Pancreas (tissue), 10 donors: ENCODE measurements around the gene HINT2. TPM values are rescaled to one million over a fixed set of nuclear protein-coding genes. Genes with fewer than 3 reads are reported as not detected.

Experiments used
- ATAC-seq, 4 donors: fragments of 200-7000 bp; cut with Tn5 transposase; one replicate each; pipeline versions ENCODE4 v1.8.0 to v1.9.1; 2020; ENCODE audit warnings: mild to moderate bottlenecking in 4 of 4, moderate library complexity in 4 of 4
- DNase-seq, 6 donors: peaks; one replicate each; pipeline ENCODE4 v3.0.0-alpha.2; 2020
- FAIRE-seq: peaks from 2 replicates; lab custom pipeline; 2012; peaks lifted over from hg19 to GRCh38; lab: Jason Lieb, UNC
- H3K27ac ChIP-seq, 4 donors: fragments of 200-600 bp; sonication (generic); 1 replicate in 3 of 4; 2 replicates in 1 of 4; pipeline versions ENCODE4 v1.5.0 to v1.8.0; 2020
- H3K27me3 ChIP-seq, 4 donors: fragments of 200-600 bp; one replicate each; pipeline ENCODE4 v1.8.0; 2021
- H3K36me3 ChIP-seq, 3 donors: fragments of 200-600 bp; sonication (generic) in 1 of 3; one replicate each; pipeline versions ENCODE4 v1.5.0 to v1.8.0; 2020 to 2021
- H3K4me1 ChIP-seq, 3 donors: fragments of 200-600 bp; one replicate each; pipeline ENCODE4 v1.8.0; 2021
- H3K4me3 ChIP-seq, 4 donors: fragments of 200-600 bp; sonication (generic) in 2 of 4; one replicate each; pipeline versions ENCODE4 v1.5.0 to v1.8.0; 2020 to 2021
- H3K9me3 ChIP-seq, 4 donors: fragments of 200-600 bp; one replicate each; pipeline ENCODE4 v1.8.0; 2021
- CTCF ChIP-seq, 4 donors: fragments of 200-600 bp; sonication (generic) in 3 of 4; IDR thresholded peaks; one replicate each; pipeline versions ENCODE4 v1.5.0 to v1.8.0; 2021; ENCODE audit warnings: antibody characterized with exemption in 4 of 4
- WGBS, 2 donors: extraction: QIAGEN DNeasy Blood & Tissue Kit; methylation state at CpG; one replicate each; pipeline ENCODE4 v1.1.7; 2013; 5-methylcytosine and 5-hydroxymethylcytosine counted together
- intact Hi-C, 3 donors: fragments of 100-400 bp; cut with DNase I; formaldehyde crosslinking; loops; one replicate each; pipeline versions ENCODE4 v1.11.1 to v1.14.2; 2022
- polyA plus RNA-seq, 2 donors: library from polyadenylated mRNA; stranded (reverse); fragments of 200-250 nt; gene quantifications; one replicate each; pipeline ENCODE4 v1.2.3, GENCODE V29; 2013
- total RNA-seq, 6 donors: library from RNA; stranded (reverse); fragmentation: NEBNext Ultra II Directional in 4 of 6; extraction: Animal tissue kit (Norgen Biotek cat#: 25700) in 4 of 6; gene quantifications; one replicate each; pipeline versions ENCODE4 v1.2.1 to v1.2.4, GENCODE V29; 2021 to 2023
- donor health status: healthy with polysubstance abuse.
- donor health status: DM: no; HTN: no; CAD: no; lungs with moderate emphysema.
- donor health status: DM: no; HTN: no; CAD: no.
- donor health status: control.
- donor health status: control.
- donor health status: Bipolar disorder and iron deficiency.
- donor health status: DM: yes; HTN: yes; CAD: no.
- donor health status: DM: no; HTN: no; CAD: no.
- donor health status: DM: no; HTN: no; CAD: no.
- donor health status: DM: yes; HTN: yes; CAD: no.

HINT2 gene
- total and polyA plus RNA-seq, 8 donors, result 20.6 to 64.2 (median 34.0) TPM

DNA sequence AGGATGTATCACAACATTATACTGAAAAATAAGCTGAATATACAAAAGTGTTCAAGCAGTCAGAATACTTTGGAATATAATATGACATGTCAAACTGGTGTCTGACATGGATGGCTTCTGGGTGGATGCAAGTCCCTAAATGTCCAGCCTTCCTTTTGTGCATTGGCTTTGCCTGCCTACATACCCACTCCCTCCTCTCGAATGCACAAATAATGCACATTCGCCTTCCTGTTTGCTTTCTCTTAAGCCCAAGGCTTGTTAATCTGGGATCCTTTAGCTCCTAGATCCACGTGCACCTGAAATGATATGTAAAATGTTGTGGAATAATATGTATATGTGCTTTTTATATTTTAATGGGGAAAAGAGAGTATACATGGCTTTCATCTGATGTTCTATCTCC is 36.3 kb downstream of the HINT2 start:
- 90 to 93% methylated on average over 3 of the region's 3 CpGs for WGBS, 2 donors

GRCh38 chr9:35776018-35776417 is 38.8 kb downstream of the HINT2 start:
- 78 to 91% methylated on average over 4 of the region's 4 CpGs for WGBS, 2 donors
- no peak for TF ChIP-seq CTCF (IDR thresholded peaks at IDR 0.05)
- no peaks in the 10 kb centered on the region for H3K27me3 ChIP-seq
- intact Hi-C loops, result no loop called here
- H3K9me3 ChIP-seq, result no peaks in the 10 kb centered on the region
- no peaks in the 10 kb centered on the region for H3K36me3 ChIP-seq
- H3K4me3 ChIP-seq, result no peak overlapping the region
- peaks cover 6 to 16% (median 13%) of the 10 kb centered on the region in 3 donors for H3K4me1 ChIP-seq
- FAIRE-seq (no peak), DNase-seq (no peak), ATAC-seq (no peak)
- no peak overlapping the region for H3K27ac ChIP-seq

More for the DNA sequence above, 36.3 kb downstream of the HINT2 start:
- H3K27ac ChIP-seq, result no peak overlapping the region
- no peaks in the 10 kb centered on the region for H3K4me1 ChIP-seq
- FAIRE-seq (no peak), DNase-seq (no peak), ATAC-seq (no peak)
- no peaks in the 10 kb centered on the region for H3K27me3 ChIP-seq
- TF ChIP-seq CTCF (IDR thresholded peaks at IDR 0.05), result no peak
- H3K9me3 ChIP-seq, result no peaks in the 10 kb centered on the region
- H3K36me3 ChIP-seq, result no peaks in the 10 kb centered on the region
- intact Hi-C loops, result no loop called here
- H3K4me3 ChIP-seq, result no peak overlapping the region

GRCh38 chr9:35774907-35775635 is 39.8 kb downstream of the HINT2 start:
- Histone ChIP-seq H3K4me1 (peaks cover 12 to 25% (median 19%) of the 10 kb centered on the region in 3 donors), H3K27me3 (no peaks in the 10 kb centered on the region), H3K27ac (no peak overlapping the region), H3K36me3 (no peaks in the 10 kb centered on the region), H3K9me3 (no peaks in the 10 kb centered on the region), H3K4me3 (no peak overlapping the region)
- WGBS, 2 donors, result 81 to 84% methylated on average over 7 of the region's 7 CpGs
- intact Hi-C loops, result no loop called here
- TF ChIP-seq CTCF (IDR thresholded peaks at IDR 0.05), result no peak
- ATAC-seq, result peak in 1 of 4 donors; percentile 5
- no peak for FAIRE-seq
- no peak for DNase-seq

DNA sequence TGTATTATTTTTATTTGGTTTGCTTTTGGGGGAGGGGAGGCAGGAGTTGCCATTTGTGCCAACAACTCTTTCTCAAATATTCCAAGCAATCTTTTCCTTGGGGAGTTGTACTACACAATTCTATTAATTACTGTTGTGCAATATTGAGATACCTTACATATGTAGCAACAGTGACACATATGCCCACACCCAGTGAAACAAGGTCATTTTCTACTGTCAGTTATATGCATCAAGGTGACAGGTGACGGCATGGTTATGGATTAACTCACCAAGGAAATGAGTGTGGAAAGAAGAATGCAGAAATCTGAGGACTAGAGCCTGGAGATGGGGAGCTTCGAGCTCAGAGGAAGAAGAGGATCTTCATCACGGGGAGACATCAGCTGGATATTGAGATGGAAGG is 42.9 kb downstream of the HINT2 start:
- no peaks in the 10 kb centered on the region for H3K36me3 ChIP-seq
- DNase-seq (no peak), ATAC-seq (peak; percentile 57 to 71 (median 64)), FAIRE-seq (no peak)
- H3K27me3 ChIP-seq, result no peaks in the 10 kb centered on the region
- 34 to 42% methylated on average over 3 of the region's 3 CpGs for WGBS, 2 donors
- intact Hi-C loops, result no loop called here
- H3K27ac ChIP-seq, result peak overlapping the region in 2 of 4 donors; percentile 70 to 80
- no peaks in the 10 kb centered on the region for H3K9me3 ChIP-seq
- H3K4me1 ChIP-seq, result peaks cover 12 to 25% (median 19%) of the 10 kb centered on the region in 3 donors
- H3K4me3 ChIP-seq, result no peak overlapping the region
- TF ChIP-seq CTCF (IDR thresholded peaks at IDR 0.05), result no peak

- H3K4me3 ChIP-seq, result peak overlapping the region in 1 of 4 donors; percentile 2
- DNase-seq (peak in 4 of 6 donors; percentile 37 to 72 (median 67)), ATAC-seq (peak; percentile 80 to 89 (median 86)), FAIRE-seq (peak; percentile 5)
- H3K36me3 ChIP-seq, result no peaks in the 10 kb centered on the region
- 0 to 3% methylated on average over 1 of the region's 1 CpG for WGBS, 2 donors
- H3K4me1 ChIP-seq, result peaks cover 12 to 25% (median 19%) of the 10 kb centered on the region in 3 donors
- no peaks in the 10 kb centered on the region for H3K27me3 ChIP-seq
- H3K9me3 ChIP-seq, result no peaks in the 10 kb centered on the region
- peak overlapping the region; percentile 28 to 80 (median 58) for H3K27ac ChIP-seq
- no peak for TF ChIP-seq CTCF (IDR thresholded peaks at IDR 0.05)
- intact Hi-C loops, result no loop called here
Measured at GRCh38 chr9:35771534-35771933, 43.3 kb downstream of the HINT2 start.
